HEK293T (cell line): Measurements from ENCODE around the gene FARP2.

Experiments used
- ARNT ChIP-seq: fragments of 450-650 bp; IDR thresholded peaks from 2 replicates; pipeline ENCODE4 v1.6.1; 2017; ENCODE audit warnings: mild to moderate bottlenecking
- BHLHE40 ChIP-seq: fragments of 450-650 bp; IDR thresholded peaks from 2 replicates; pipeline ENCODE4 v1.6.1; 2016; ENCODE audit warnings: mild to moderate bottlenecking, moderate library complexity, borderline replicate concordance
- CTBP1 ChIP-seq: fragments of 450-650 bp; IDR thresholded peaks from 2 replicates; pipeline ENCODE4 v1.6.1; 2016; ENCODE audit warnings: borderline replicate concordance
- ELF4 ChIP-seq: fragments of 450-650 bp; IDR thresholded peaks from 2 replicates; pipeline ENCODE4 v1.6.1; 2017; ENCODE audit warnings: antibody characterized with exemption
- FOXA1 ChIP-seq: fragments of 450-650 bp; IDR thresholded peaks from 2 replicates; pipeline ENCODE4 v1.6.1; 2016; ENCODE audit warnings: mild to moderate bottlenecking
- FOXK2 ChIP-seq: fragments of 450-650 bp; IDR thresholded peaks from 2 replicates; pipeline ENCODE4 v1.6.1; 2016; ENCODE audit warnings: mild to moderate bottlenecking
- FOXM1 ChIP-seq: fragments of 450-650 bp; IDR thresholded peaks from 2 replicates; pipeline ENCODE4 v1.6.1; 2017; ENCODE audit warnings: mild to moderate bottlenecking, borderline replicate concordance
- HDGF ChIP-seq: fragments of 450-650 bp; IDR thresholded peaks from 2 replicates; pipeline ENCODE4 v1.6.1; 2017; ENCODE audit warnings: antibody characterized with exemption, borderline replicate concordance
- L3MBTL2 ChIP-seq: fragments of 450-650 bp; conservative IDR thresholded peaks from 2 replicates; pipeline ENCODE4 v1.6.1; 2016; ENCODE audit warnings: mild to moderate bottlenecking
- LEF1 ChIP-seq: fragments of 450-650 bp; IDR thresholded peaks from 2 replicates; pipeline ENCODE4 v1.6.1; 2017; ENCODE audit warnings: mild to moderate bottlenecking, borderline replicate concordance
- SUZ12 ChIP-seq: fragments of 450-650 bp; IDR thresholded peaks from 2 replicates; pipeline ENCODE4 v1.6.1; 2016; ENCODE audit warnings: mild to moderate bottlenecking
- TARDBP ChIP-seq: fragments of 450-650 bp; IDR thresholded peaks from 2 replicates; pipeline ENCODE4 v1.6.1; 2016
- ZNF384 ChIP-seq: fragments of 450-650 bp; IDR thresholded peaks from 2 replicates; pipeline ENCODE4 v1.6.1; 2016
- TF ChIP-seq, protein P1 (sequence below): fragments of 450-650 bp; IDR thresholded peaks from 2 replicates; pipeline ENCODE4 v1.6.1; 2016

GRCh38 chr2:241381872-241382271, 25.8 kb downstream of the FARP2 start:
- TF ChIP-seq BHLHE40 (no peak), FOXM1 (no peak), SUZ12 (no peak), ELF4 (no peak), TARDBP (no peak), HDGF (no peak), LEF1 (no peak), FOXA1 (no peak), FOXK2 (no peak), L3MBTL2 (no peak), CTBP1 (no peak), ZNF384 (no peak), ARNT (no peak)
- TF ChIP-seq, protein P1, sequence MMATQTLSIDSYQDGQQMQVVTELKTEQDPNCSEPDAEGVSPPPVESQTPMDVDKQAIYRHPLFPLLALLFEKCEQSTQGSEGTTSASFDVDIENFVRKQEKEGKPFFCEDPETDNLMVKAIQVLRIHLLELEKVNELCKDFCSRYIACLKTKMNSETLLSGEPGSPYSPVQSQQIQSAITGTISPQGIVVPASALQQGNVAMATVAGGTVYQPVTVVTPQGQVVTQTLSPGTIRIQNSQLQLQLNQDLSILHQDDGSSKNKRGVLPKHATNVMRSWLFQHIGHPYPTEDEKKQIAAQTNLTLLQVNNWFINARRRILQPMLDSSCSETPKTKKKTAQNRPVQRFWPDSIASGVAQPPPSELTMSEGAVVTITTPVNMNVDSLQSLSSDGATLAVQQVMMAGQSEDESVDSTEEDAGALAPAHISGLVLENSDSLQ: no peak
